Endothelial cell of umbilical vein (primary cell): ENCODE measurements around the gene GHRH. TPM values are rescaled to one million over a fixed set of nuclear protein-coding genes. Genes with fewer than 3 reads are reported as not detected.

Experiments used
- BruUV-seq: library from RNA; stranded (reverse); fragments of 400-500 nt; replicated peaks from 2 replicates; lab custom pipeline; 2021; lab: Mats Ljungman, UMichigan
- CTCF ChIA-PET: fragments of 300-600, 350-600 bp; sonication (Branson Sonifier 250); formaldehyde crosslinking; loops from one replicate; lab custom pipeline; 2021; ENCODE audit warnings: antibody characterized with exemption, inconsistent platforms; lab: Charles Lee
- POLR2A ChIA-PET: fragments of 300-600, 350-600 bp; sonication (Branson Sonifier 250); formaldehyde crosslinking; loops from one replicate; lab custom pipeline; 2021; ENCODE audit warnings: antibody characterized with exemption, inconsistent platforms; lab: Charles Lee
- DNase-seq: peaks from one replicate; pipeline ENCODE4 v3.0.0-alpha.2; 2011; ENCODE audit warnings: low read depth, low spot score
- FAIRE-seq: peaks from 2 replicates; lab custom pipeline; 2011; peaks lifted over from hg19 to GRCh38; lab: Jason Lieb, UNC
- H2AFZ ChIP-seq: 2 replicates; pipeline ENCODE4 v1.6.0; 2012; ENCODE audit warnings: low read depth, low read length, control low read depth, inconsistent platforms
- H3K27ac ChIP-seq: 2 replicates; pipeline ENCODE4 v1.5.1; 2011; ENCODE audit warnings: low read depth, mild to moderate bottlenecking, control low read depth, low read length, moderate library complexity; ENCODE audit not compliant: insufficient read depth
- H3K27me3 ChIP-seq, 2 experiments: 2 replicates each; pipeline versions ENCODE4 v1.6.0 to v1.6.1; 2011; ENCODE audit warnings: low read length in 2 of 2, mixed read lengths in 1 of 2; ENCODE audit not compliant: control insufficient read depth in 2 of 2, insufficient read depth in 2 of 2
- H3K36me3 ChIP-seq, 2 experiments: 2 replicates in 1 of 2; 3 replicates in 1 of 2; pipeline ENCODE4 v1.5.1; 2011; ENCODE audit warnings: low read length in 2 of 2, mild to moderate bottlenecking in 1 of 2, moderate library complexity in 1 of 2; ENCODE audit not compliant: control insufficient read depth in 2 of 2, insufficient read depth in 2 of 2; ENCODE audit errors: extremely low read depth in 1 of 2
- H3K4me1 ChIP-seq: 3 replicates; pipeline ENCODE4 v1.5.1; 2011; ENCODE audit warnings: mild to moderate bottlenecking, low read length; ENCODE audit not compliant: control insufficient read depth, insufficient read depth; ENCODE audit errors: extremely low read depth
- H3K4me2 ChIP-seq: 2 replicates; pipeline ENCODE4 v1.6.1; 2011; ENCODE audit warnings: low read length, control low read depth, mixed read lengths; ENCODE audit not compliant: insufficient read depth
- H3K4me3 ChIP-seq, 3 experiments: fragments of 200-600 bp in 1 of 3; sonication (generic), shearing (Covaris generic) in 1 of 3; replicated peaks in 1 of 3; 2 replicates each; pipeline ENCODE4 v1.5.1; 2011 to 2016; ENCODE audit warnings: control low read depth in 3 of 3, low read length in 3 of 3, mild to moderate bottlenecking in 2 of 3, inconsistent platforms in 1 of 3, low read depth in 1 of 3, moderate library complexity in 1 of 3; ENCODE audit not compliant: insufficient read depth in 1 of 3
- H3K79me2 ChIP-seq: 2 replicates; pipeline ENCODE4 v1.6.0; 2012; ENCODE audit warnings: low read length, inconsistent platforms; ENCODE audit not compliant: control insufficient read depth, insufficient read depth
- H3K9ac ChIP-seq: replicated peaks from 2 replicates; pipeline ENCODE3; 2011; ENCODE audit warnings: low read length, control low read depth; ENCODE audit not compliant: insufficient read depth; ENCODE audit errors: extremely low read depth
- H3K9me1 ChIP-seq: replicated peaks from 3 replicates; pipeline ENCODE4 v1.6.0; 2011; ENCODE audit warnings: mild to moderate bottlenecking, low read length; ENCODE audit not compliant: control insufficient read depth, insufficient read depth; ENCODE audit errors: extremely low read depth
- H3K9me3 ChIP-seq: replicated peaks from 2 replicates; pipeline ENCODE4 v1.5.1; 2012; ENCODE audit warnings: low read length, inconsistent platforms; ENCODE audit not compliant: control insufficient read depth, insufficient read depth
- H4K20me1 ChIP-seq: replicated peaks from 2 replicates; pipeline ENCODE3; 2011; ENCODE audit warnings: mild to moderate bottlenecking, low read length; ENCODE audit not compliant: control insufficient read depth, insufficient read depth; ENCODE audit errors: extremely low read depth
- CTCF ChIP-seq, 2 donors: IDR thresholded peaks; 1 replicate in 1 of 2; 2 replicates in 1 of 2; pipeline ENCODE4 v1.5.1; 2011; ENCODE audit warnings: low read length in 2 of 2, mild to moderate bottlenecking in 2 of 2, moderate library complexity in 2 of 2, control low read depth in 1 of 2, inconsistent platforms in 1 of 2, low read depth in 1 of 2; ENCODE audit not compliant: insufficient read depth in 1 of 2; ENCODE audit errors: extremely low read depth in 1 of 2
- EZH2 ChIP-seq: IDR thresholded peaks from 2 replicates; pipeline ENCODE4 v1.6.1; 2012; ENCODE audit warnings: borderline replicate concordance, low read depth, mild to moderate bottlenecking, moderate library complexity, low read length, inconsistent platforms; ENCODE audit not compliant: severe bottlenecking
- FOS ChIP-seq: IDR thresholded peaks from 2 replicates; pipeline ENCODE4 v1.6.1; 2011; ENCODE audit warnings: mild to moderate bottlenecking, low read length, moderate library complexity, borderline replicate concordance; ENCODE audit not compliant: insufficient read depth
- GATA2 ChIP-seq: IDR thresholded peaks from 2 replicates; pipeline ENCODE4 v1.7.0; 2011; ENCODE audit warnings: low read depth, mild to moderate bottlenecking, moderate library complexity, mixed read lengths, low read length; ENCODE audit not compliant: insufficient read length, insufficient read depth
- JUN ChIP-seq: IDR thresholded peaks from 2 replicates; pipeline ENCODE4 v1.6.1; 2011; ENCODE audit warnings: borderline replicate concordance, low read depth; ENCODE audit not compliant: insufficient read length, insufficient read depth
- MAX ChIP-seq: IDR thresholded peaks from 2 replicates; pipeline ENCODE4 v1.6.1; 2011; ENCODE audit not compliant: insufficient read depth, insufficient read length
- MYC ChIP-seq: IDR thresholded peaks from one replicate; pipeline ENCODE4 v1.6.1; 2011; ENCODE audit warnings: mild to moderate bottlenecking, low read depth, low read length
- POLR2A ChIP-seq: IDR thresholded peaks from 2 replicates; pipeline ENCODE4 v1.6.1; 2012; ENCODE audit warnings: low read depth, mild to moderate bottlenecking, control low read depth, low read length
- POLR2AphosphoS5 ChIP-seq: IDR thresholded peaks from 2 replicates; pipeline ENCODE4 v1.6.1; 2012; ENCODE audit warnings: low read depth, mild to moderate bottlenecking, control low read depth, low read length, moderate library complexity; ENCODE audit not compliant: insufficient read depth
- dilution Hi-C: fragments of 300-500 bp; cut with MboI; formaldehyde crosslinking; loops from one replicate; pipeline ENCODE4 v1.15.0; 2019; ENCODE audit warnings: low sequenced_read_pairs; ENCODE audit not compliant: extremely low pct_ligation_motif_present
- intact Hi-C: fragments of 100-400 bp; cut with micrococcal nuclease; formaldehyde crosslinking; loops from one replicate; pipeline ENCODE4 v1.10.0; 2022
- polyA plus RNA-seq, 4 experiments: library from polyadenylated mRNA; depleted of rRNA in 3 of 4; stranded (reverse) in 3 of 4; unstranded in 1 of 4; fragments of >200 nt; gene quantifications; 2 replicates each; pipeline versions ENCODE4 v1.2.1 to v1.2.3, GENCODE V29; 2011 to 2012; ENCODE audit warnings: missing spikeins in 1 of 4
- total RNA-seq: library from RNA; stranded (reverse); gene quantifications from 2 replicates; pipeline ENCODE4 v1.2.3, GENCODE V29; 2021

The GHRH gene
- total and polyA plus RNA-seq, 2 donors (not counting 3 experiments of a cell fraction or from before 2014, with no cell fraction given), result not detected

DNA sequence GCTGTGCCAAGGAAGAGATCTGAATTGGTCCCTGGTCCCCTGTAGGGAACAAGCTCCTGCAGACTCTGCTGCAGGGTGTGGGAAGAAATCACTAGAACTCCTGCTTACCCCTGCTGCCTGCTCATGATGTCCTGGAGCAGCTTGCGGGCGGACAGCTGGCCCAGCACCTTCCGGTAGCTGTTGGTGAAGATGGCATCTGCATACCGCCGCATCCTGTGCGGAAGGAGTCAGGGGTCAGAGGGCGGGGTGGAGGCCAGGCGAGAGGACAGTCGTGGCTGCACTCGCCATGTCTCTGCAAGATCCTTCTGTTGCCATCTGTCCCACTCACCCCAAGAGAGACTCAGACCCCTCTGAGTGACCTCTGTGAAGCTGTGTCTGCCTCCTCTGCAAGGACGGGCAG lies 5.3 kb downstream of the GHRH start:
- no peak overlapping the region for H3K4me2 ChIP-seq
- H3K27me3 ChIP-seq, result peaks cover 7 to 20% of the 10 kb centered on the region in 2 experiments
- no peaks in the 10 kb centered on the region for H3K9me1 ChIP-seq
- H3K4me1 ChIP-seq, result no peaks in the 10 kb centered on the region
- H3K9me3 ChIP-seq, result no peaks in the 10 kb centered on the region
- H3K27ac ChIP-seq, result no peak overlapping the region
- no TSS peak for BruUV-seq
- H3K4me3 ChIP-seq, result no peak overlapping the region
- no peaks in the 10 kb centered on the region for H3K36me3 ChIP-seq
- H2AFZ ChIP-seq, result no peak overlapping the region
- CTCF ChIA-PET, result interaction anchor here (0.9 kb wide), 1 partner anchor 12 kb away, joined by 3 read pairs; no protein-coding TSS in a partner anchor
- dilution Hi-C loops (loop anchor here (25.0 kb wide), 1 partner anchor 256 kb away; the partner anchor contains the start of gene NNAT), intact Hi-C loops (no loop called here)
- no peaks in the 10 kb centered on the region for H3K79me2 ChIP-seq
- TF ChIP-seq CTCF (IDR thresholded peaks at IDR 0.05; ENCODE audit: extremely low read depth in 1 of 2, insufficient read depth in 1 of 2, low read depth in 1 of 2, low read length in 2 of 2) (no peak), POLR2AphosphoS5 (no peak), POLR2A (no peak), GATA2 (no peak), JUN (no peak), EZH2 (no peak), MYC (no peak), MAX (no peak), FOS (no peak)
- no peak for FAIRE-seq
- no peak overlapping the region for H3K9ac ChIP-seq
- POLR2A ChIA-PET, result no interaction called here
- no peaks in the 10 kb centered on the region for H4K20me1 ChIP-seq
- DNase-seq, result no peak
